Duodenal mucosa (tissue), 2 donors: ENCODE measurements around the gene SPSB1.

ENCODE experiments used
- H3K27ac ChIP-seq: one replicate; pipeline ENCODE4 v1.7.0; 2013; ENCODE audit warnings: low read depth, low read length
- H3K27me3 ChIP-seq, 2 donors: one replicate each; pipeline ENCODE4 v1.7.0; 2013; ENCODE audit warnings: low read length in 2 of 2, control low read depth in 1 of 2; ENCODE audit not compliant: insufficient read depth in 2 of 2, control insufficient read depth in 1 of 2
- H3K36me3 ChIP-seq, 2 donors: one replicate each; pipeline ENCODE4 v1.7.0; 2013; ENCODE audit warnings: low read length in 2 of 2, control low read depth in 1 of 2; ENCODE audit not compliant: insufficient read depth in 2 of 2, control insufficient read depth in 1 of 2
- H3K4me1 ChIP-seq, 2 donors: one replicate each; pipeline ENCODE4 v1.7.0; 2013; ENCODE audit warnings: low read length in 2 of 2, control low read depth in 1 of 2; ENCODE audit not compliant: insufficient read depth in 2 of 2, control insufficient read depth in 1 of 2
- H3K4me3 ChIP-seq, 2 donors: one replicate each; pipeline ENCODE4 v1.7.0; 2013; ENCODE audit warnings: low read length in 2 of 2, low read depth in 1 of 2
- H3K9ac ChIP-seq, 2 donors: one replicate each; pipeline ENCODE4 v1.7.0; 2013; ENCODE audit warnings: low read length in 2 of 2, low read depth in 1 of 2
- H3K9me3 ChIP-seq, 2 donors: one replicate each; pipeline ENCODE4 v1.7.0; 2013; ENCODE audit warnings: low read length in 2 of 2, control low read depth in 1 of 2; ENCODE audit not compliant: control insufficient read depth in 1 of 2

SPSB1 gene

DNA sequence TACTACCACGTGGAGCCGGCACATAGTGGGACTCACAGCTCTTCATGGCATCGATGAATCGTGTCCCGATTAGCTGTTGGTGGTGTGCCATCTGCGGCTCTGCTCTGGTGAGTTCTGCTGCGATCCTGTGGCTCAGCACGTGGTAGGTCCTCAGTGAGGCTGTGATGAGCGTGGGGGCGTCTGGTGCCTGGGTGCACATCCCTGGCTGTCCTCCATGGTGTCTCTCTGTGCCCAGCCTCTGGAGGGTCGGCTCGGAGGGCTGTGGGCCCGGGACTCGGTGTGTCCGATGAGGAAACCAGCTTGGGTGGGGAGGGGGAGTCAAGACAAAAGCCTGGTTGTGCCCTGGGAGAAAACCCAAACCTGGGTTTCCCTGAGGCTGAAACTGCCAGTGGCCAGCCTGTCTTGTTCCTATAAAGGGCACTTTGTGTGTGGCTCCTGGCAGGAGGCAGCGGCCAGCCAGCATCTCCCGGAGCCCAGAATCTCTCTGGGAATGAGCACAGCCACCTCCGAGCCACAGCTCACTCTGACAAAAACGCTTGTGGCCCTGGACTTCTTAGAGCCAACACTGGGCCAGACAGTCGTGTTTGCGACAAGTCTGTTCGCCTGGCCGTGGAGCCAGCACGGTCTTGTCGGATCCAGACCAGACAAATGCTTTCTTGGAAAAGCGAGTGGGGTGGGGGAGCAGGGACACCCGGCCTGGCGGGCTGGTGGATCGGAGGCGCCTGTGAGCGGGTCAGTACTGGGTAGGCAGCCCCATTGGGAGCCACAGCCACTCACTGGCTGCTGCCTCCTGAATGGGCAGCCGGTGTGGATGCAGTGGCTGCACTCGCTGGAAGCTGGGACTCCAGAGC, 31.8 kb downstream of the SPSB1 start:
- H3K4me1 ChIP-seq = peaks cover 75 to 80% of the 10 kb centered on the region in 2 donors

DNA sequence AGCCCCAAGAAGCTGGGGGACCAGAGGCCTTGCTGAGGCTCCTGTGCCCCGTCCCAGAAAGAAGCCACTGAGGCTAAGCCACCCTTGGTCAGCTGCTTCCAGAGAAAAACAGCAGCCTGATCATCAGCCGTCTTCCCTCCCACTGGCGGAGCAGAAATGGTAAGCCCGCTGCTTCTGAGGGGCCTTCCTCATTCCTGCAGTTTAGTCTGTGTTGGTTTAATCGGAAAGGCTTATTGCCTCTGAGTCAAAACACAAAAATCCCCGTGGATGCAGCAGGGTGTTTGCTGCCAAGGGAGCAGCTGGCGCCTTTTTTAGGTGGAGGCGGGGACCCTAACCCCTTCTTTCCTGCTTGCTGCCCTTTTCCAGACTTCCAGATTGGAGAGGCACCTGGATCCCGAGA, 33.9 kb downstream of the SPSB1 start:
- H3K27ac ChIP-seq = peak overlapping the region; percentile 70
- H3K36me3 ChIP-seq = peaks cover 0 to 3% of the 10 kb centered on the region in 2 donors
- H3K4me1 ChIP-seq = peaks cover 64 to 68% of the 10 kb centered on the region in 2 donors
- H3K9me3 ChIP-seq = no peaks in the 10 kb centered on the region
- H3K9ac ChIP-seq = no peak overlapping the region
- H3K27me3 ChIP-seq = no peaks in the 10 kb centered on the region
- H3K4me3 ChIP-seq = no peak overlapping the region

More for the DNA sequence above, 31.8 kb downstream of the SPSB1 start:
- H3K27ac ChIP-seq = no peak overlapping the region
- no peak overlapping the region for H3K4me3 ChIP-seq
- no peaks in the 10 kb centered on the region for H3K27me3 ChIP-seq
- H3K9ac ChIP-seq = no peak overlapping the region
- H3K9me3 ChIP-seq = no peaks in the 10 kb centered on the region
- H3K36me3 ChIP-seq = peaks cover 0 to 3% of the 10 kb centered on the region in 2 donors

DNA sequence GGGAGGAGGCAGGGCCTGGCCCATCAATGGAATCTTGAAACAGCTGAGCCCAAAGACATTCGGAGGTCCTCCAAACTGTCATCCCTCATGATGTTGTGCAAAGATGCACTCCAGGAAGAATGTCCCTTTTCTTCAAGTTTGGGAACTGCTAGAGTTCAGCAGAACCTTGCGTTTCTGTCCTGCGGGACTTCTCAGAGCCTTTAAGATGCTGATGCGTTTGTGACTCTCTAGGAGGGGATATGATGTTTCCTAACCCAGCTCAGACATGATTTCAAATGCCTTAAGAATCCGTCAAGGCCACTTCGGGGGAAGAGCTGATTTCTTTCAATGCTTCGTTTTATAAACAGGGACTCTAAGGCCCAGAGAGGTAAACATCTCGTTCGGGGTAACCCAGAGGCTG, 35.5 kb downstream of the SPSB1 start:
- H3K27ac ChIP-seq = no peak overlapping the region

DNA sequence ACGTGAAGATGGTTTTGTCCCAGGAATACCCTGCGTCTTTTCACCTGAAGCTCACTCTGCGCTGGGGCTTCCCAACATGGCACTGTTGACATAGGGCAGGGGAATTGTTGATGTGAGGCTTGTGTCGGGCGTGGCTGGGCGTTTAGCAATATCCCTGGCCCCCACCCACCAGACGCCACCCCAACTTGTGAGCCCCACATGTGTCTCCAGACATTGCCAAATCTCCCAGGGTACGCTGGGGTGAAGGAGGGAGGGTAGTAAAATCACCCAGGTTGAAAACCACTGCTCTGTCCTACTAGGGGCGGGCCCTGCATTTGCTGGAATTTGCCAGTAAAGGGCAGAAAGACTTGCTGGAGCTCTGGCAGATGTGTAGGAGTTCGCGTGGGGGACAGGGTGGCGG, 36.0 kb downstream of the SPSB1 start:
- no peak overlapping the region for H3K9ac ChIP-seq
- no peak overlapping the region for H3K27ac ChIP-seq
- no peak overlapping the region for H3K4me3 ChIP-seq
- H3K9me3 ChIP-seq = no peaks in the 10 kb centered on the region
- H3K36me3 ChIP-seq = peaks cover 0 to 3% of the 10 kb centered on the region in 2 donors
- H3K27me3 ChIP-seq = no peaks in the 10 kb centered on the region
- peaks cover 63 to 67% of the 10 kb centered on the region in 2 donors for H3K4me1 ChIP-seq

More for the DNA sequence above, 35.5 kb downstream of the SPSB1 start:
- no peak overlapping the region for H3K4me3 ChIP-seq
- H3K36me3 ChIP-seq = peaks cover 0 to 3% of the 10 kb centered on the region in 2 donors
- H3K9me3 ChIP-seq = no peaks in the 10 kb centered on the region
- peaks cover 65 to 67% of the 10 kb centered on the region in 2 donors for H3K4me1 ChIP-seq
- no peak overlapping the region for H3K9ac ChIP-seq
- H3K27me3 ChIP-seq = no peaks in the 10 kb centered on the region

DNA sequence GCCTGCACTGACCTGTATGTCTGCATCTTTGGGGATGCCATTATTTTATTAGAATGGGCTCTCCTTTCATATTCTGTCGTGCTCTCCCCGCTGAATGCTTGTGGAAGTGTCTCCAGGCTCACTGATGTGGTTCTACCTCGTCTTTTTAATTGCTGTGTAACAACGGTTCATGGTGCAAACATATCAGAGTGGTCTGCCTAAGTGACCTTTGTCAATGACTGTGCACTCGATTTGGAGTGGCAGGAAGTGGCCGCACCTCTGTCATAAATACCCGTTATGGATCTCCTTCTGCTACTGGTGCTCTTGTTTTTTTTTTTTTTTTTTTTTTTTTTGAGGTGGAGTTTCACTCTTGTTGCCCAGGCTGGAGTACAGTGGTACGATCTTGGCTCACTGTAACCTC, 38.3 kb downstream of the SPSB1 start:
- H3K9me3 ChIP-seq = no peaks in the 10 kb centered on the region
- no peak overlapping the region for H3K9ac ChIP-seq
- no peaks in the 10 kb centered on the region for H3K27me3 ChIP-seq
- no peaks in the 10 kb centered on the region for H3K36me3 ChIP-seq
- no peak overlapping the region for H3K27ac ChIP-seq
- H3K4me3 ChIP-seq = peak overlapping the region; percentile 19 to 50
- H3K4me1 ChIP-seq = peaks cover 48% of the 10 kb centered on the region in 2 donors

DNA sequence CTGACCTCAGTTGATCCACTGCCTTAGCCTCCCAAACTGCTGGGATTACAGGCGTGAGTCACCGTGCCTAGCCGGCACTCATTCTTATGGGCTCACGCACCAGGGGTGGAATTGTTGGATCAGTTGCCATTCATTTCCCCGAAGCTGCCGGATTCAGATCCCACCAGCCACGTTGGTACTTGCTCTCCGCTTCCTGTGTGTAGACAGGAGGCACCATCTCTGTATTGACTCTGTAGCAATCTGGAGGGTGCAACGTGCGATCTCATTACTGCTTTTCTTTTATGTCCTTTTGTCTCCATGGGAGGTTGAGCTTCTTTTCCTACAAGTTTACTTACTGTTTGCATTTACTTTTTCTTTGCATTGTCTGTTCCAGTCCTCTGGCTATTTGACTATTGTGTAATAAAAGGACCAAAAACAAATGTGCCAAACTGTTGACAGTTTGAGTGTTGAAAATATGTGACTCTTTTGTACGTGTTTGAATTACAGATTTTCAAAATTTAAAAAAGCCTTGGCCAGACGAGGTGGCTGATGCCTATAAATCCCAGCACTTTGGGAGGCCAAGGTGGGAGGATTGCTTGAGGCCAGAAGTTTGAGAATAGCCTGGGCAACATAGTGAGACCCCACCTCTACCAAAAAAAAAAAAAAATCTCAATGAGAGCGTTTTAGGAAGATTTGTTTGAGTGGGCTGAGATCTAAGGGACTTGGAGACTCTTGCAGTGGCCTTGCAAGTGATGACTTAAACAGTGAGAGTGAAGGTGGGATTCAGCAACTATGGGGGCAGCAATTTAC, 39.1 kb downstream of the SPSB1 start:
- Histone ChIP-seq H3K9ac (peak overlapping the region in 1 of 2 donors; percentile 30), H3K4me1 (peaks cover 43 to 44% of the 10 kb centered on the region in 2 donors), H3K36me3 (no peaks in the 10 kb centered on the region), H3K27ac (no peak overlapping the region), H3K27me3 (no peaks in the 10 kb centered on the region), H3K9me3 (no peaks in the 10 kb centered on the region), H3K4me3 (peak overlapping the region in 1 of 2 donors; percentile 40)

DNA sequence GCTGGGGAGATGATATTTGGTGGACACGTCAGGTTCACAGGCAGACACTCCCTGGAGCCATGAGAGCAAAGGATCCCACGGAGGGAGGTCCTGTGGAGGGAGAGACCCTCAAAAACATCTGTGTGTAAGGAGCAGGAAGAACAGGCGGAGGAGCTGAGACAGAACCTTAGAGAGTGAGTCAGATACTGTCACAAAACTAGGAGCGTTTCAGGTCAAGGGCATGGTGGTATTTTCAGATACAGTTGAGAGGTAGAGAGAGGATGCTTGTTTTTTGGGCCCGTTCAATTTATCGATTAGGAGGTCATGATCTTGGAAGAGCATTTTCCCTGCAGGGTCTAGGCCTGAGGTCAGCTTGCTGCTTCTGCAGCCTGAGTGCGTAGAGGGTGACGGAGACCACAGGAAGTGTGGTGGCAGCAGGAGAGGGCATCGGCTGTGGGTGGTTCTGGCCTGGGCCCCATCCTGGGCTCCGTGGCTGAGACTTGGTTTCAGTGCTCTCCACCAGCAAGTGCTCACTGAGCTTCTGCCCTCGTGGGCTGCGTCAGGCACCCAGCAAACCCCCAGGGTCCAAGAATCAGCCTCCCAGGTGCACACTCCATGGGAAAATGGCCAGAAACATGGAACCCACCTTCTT, 39.9 kb downstream of the SPSB1 start:
- H3K9ac ChIP-seq = no peak overlapping the region
- no peaks in the 10 kb centered on the region for H3K36me3 ChIP-seq
- H3K27me3 ChIP-seq = no peaks in the 10 kb centered on the region
- H3K4me3 ChIP-seq = no peak overlapping the region
- H3K27ac ChIP-seq = no peak overlapping the region
- H3K9me3 ChIP-seq = no peaks in the 10 kb centered on the region
- peaks cover 34 to 39% of the 10 kb centered on the region in 2 donors for H3K4me1 ChIP-seq

DNA sequence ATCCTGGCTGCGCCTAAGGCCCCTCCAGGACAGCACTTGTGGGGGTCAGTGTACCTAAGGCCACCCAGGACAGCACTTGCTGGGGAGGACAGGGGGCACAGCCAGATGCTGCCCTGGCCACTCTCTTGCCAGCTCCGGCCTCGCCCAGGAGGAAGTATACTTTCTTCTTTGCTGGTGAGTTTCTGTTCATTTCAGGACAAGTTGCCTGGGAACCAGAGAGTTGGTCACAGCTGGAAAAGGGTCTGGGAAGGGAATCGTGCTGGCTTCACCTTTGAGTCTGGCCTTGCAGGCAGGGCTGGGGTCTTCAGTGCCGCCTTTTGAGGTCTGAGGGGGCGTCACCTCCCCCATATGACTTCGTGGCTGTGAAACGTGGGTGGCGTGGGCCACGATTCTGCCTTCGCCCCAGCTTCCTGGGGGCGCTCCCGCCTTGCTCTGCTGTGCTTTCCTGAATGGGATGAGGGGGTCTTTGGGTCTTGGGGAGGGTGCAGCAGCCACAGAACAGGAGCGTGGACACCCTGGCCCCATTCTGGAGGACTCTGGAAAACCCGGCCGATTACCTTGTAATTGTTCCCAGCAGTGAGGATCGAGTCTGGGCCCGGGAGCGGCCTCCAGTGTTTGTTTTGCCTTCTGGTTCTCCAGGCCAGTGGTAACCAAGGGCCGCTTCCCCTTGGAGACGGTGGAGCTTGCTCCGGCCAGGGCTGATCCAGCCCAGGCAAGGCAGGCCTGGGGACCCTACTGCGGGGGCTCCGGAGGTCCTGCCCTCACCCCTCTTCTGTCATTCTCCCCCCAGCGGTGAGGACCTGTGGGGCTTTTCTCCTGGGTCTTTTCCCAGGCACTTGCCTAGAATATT, 45.9 kb downstream of the SPSB1 start:
- peak overlapping the region in 1 of 2 donors; percentile 16 for H3K9ac ChIP-seq
- H3K4me3 ChIP-seq = no peak overlapping the region
- peaks cover 0 to 3% of the 10 kb centered on the region in 2 donors for H3K36me3 ChIP-seq
- no peaks in the 10 kb centered on the region for H3K27me3 ChIP-seq
- no peak overlapping the region for H3K27ac ChIP-seq
- peaks cover 0 to 4% of the 10 kb centered on the region in 2 donors for H3K9me3 ChIP-seq
- peaks cover 6 to 35% of the 10 kb centered on the region in 2 donors for H3K4me1 ChIP-seq

DNA sequence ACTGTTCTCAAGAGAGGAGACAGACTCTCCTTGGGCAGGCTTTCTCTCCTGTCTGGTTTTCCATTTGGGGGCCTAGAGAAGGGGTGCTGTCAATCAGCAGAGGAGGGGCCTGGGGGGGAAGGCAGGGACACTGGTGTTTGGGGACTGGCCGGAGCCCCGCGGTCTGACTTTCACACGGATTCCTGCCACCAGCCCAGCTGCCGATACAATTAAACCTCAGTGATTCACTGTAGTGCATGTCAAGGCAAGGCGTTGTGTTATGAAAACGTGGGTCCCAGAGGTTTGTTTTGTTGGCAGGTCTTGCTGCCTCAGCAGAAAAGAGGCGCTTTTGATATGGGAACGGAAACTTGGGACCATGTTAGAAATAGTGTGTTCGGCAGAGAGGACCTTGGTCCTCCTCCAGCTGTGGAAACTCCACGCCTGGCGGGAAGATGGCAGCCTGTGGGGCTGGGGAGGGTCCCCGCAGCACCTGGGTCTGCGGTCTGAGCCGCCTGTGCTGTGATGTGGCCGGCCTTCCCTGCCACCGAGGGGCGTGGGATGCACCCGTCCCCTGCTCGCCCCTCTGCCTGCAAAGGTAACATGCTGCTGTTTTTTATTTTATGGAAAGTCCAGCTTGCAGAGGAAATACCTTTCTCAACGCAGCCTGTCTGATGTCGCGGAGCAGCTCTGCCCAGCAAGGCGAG, 47.6 kb downstream of the SPSB1 start:
- Histone ChIP-seq H3K4me1 (peaks cover 18 to 45% of the 10 kb centered on the region in 2 donors), H3K4me3 (no peak overlapping the region), H3K36me3 (peaks cover 0 to 3% of the 10 kb centered on the region in 2 donors), H3K9me3 (peaks cover 0 to 4% of the 10 kb centered on the region in 2 donors), H3K27ac (no peak overlapping the region), H3K27me3 (no peaks in the 10 kb centered on the region), H3K9ac (no peak overlapping the region)
